HG03565 (cell line): ENCODE measurements around the gene MYBPC1.
A peak's percentile ranks its signal among the peaks of the same experiment; 100 is the strongest.

Experiments used
- ATAC-seq: cut with Tn5 transposase; IDR thresholded peaks from one replicate; pipeline ENCODE4 v1.9.1; 2021; ENCODE audit warnings: mild to moderate bottlenecking, moderate library complexity; ENCODE audit not compliant: unreplicated experiment

MYBPC1 gene

GRCh38 chr12:101598483-101598882 is 3.7 kb downstream of the MYBPC1 start:
- no peak for ATAC-seq

- no peak for ATAC-seq
Observed at GRCh38 chr12:101599311-101599710, 4.5 kb downstream of the MYBPC1 start.

- ATAC-seq, result no peak
Observed at GRCh38 chr12:101599771-101600484, 5.2 kb downstream of the MYBPC1 start.

DNA sequence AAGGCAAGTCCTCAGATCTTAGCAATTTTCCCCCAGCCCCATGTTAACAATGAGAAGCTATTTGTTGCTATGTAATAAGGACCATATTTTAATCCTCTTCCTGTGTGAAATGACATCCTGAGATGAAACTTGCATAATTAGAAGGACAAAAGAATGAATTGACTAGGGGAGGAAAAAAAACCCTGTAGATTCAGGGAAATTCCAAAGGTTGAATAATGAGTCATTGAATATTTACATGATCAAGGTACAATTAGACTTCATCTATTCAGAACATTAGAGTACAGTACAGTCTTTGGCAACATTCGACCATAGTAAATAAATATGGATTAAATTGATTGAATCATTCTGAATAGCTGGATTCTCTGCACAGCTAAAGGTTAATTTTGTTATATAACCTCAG is 9.4 kb downstream of the MYBPC1 start:
- ATAC-seq, result no peak

DNA sequence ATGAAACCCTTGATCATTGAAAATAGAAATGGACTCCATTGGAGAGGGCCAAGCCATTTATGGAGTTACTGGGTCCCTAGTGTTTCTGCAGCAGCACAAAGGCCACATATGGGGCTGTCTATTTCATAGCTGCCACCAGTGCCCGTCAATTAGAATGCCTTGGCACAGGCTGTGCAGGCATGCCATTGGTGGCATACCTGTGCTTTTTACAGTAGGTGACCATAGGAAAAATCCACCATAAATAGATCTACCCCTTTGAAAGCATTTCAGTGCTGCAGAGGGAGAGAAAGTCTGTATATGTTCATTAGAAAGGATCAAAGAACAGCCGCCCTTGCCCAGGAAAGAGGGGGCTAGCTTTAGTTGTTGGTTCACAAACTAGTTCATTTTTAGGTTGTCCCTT is 13.1 kb downstream of the MYBPC1 start:
- no peak for ATAC-seq

GRCh38 chr12:101608301-101609133 is 13.7 kb downstream of the MYBPC1 start:
- no peak for ATAC-seq

GRCh38 chr12:101609198-101609597 is 14.4 kb downstream of the MYBPC1 start:
- no peak for ATAC-seq

DNA sequence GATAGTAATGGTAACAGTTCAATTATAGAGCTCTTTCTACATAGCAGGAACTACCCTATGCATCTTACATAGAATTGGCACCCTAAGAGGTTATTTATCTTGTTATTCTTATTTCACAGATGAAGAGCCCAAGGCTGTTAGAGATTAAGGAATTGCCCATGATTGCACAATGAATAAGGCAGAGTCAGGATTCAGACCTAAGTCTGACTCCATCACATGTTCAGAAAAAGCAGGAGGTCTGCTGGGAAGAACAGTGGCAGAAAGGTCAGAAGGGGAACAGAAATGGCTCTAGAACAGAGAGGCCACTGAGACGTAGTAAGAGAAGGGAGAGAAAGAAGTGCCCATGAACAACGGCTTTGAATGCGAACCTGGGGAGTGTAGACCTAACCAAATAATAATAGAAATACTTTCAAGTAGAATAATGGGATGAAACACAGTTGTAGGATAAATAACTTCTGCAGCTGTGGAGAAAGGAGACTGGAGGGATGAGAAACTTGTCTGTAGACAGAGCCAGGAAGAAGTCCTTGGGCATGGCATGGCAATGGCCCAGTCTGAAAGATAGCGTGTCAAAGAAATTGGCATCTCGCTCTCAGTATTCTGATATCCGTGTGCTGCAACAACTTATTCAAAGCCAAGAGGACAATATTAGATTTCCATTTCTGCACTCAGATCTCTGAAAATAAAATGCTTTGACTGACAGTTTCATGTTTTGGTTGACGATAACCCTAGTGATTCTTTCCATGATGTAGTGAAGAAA is 17.6 kb downstream of the MYBPC1 start:
- no peak for ATAC-seq

GRCh38 chr12:101616027-101616494 is 21.3 kb downstream of the MYBPC1 start:
- no peak for ATAC-seq

GRCh38 chr12:101619026-101619786 is 24.4 kb downstream of the MYBPC1 start:
- no peak for ATAC-seq

DNA sequence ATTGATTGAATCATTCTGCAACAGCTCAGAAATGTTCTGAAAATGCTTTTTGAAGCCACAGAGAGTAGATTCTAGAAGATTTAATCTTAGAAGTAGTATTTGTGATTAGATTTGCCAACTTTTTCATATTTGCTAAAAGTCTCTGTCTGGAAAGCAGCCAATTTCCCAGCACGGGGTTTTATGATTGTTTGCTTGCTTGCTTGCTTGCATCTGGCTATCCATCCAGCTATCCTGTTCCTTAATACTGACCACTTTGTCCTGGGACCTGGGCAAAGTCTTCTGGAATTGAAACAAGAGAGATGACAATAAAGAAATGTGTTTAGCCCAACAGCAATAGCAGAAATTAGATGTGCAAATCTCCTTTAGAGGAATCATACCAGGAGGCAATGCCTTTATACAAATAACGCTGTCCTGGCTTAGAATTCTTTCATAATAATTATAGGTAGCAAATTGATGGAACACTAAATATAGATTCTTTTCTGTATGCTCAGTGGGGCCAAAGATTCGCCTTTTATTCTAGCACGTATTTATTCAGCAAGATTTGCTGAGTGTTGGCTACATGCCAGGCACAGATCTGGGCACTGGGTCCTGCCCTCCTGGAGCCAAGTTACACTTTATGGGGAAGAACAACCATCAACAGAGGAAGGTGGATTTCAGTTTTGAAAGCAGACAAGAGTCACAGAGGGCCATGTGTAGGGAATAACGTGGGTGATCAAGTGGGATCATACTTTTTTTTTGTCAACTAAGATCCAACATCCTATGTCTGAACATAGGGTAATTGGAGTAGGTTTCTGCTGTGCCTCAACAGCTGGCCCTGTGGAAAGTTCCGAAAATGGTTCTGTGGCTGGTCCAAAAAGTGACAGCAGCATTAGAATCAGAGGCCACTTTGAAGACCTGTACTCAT is 25.3 kb downstream of the MYBPC1 start:
- ATAC-seq, result no peak

DNA sequence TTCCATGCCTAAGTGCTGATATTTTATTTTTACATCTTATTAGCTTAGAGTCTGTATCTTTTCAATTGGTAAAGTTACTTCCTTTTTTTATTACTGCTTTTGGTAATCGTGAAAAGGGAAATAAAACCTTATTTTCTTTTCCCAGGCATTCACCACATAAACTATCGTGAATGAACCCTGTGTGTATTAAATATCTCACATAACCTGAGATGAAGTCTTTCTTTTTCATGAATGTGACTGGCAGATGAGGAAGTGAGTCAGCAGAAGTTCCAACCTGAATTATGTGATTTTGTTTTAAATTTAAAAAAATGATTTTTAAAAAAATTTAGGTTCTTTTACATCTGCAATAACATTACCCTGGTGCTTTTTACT is 26.0 kb downstream of the MYBPC1 start:
- ATAC-seq, result no peak

- no peak for ATAC-seq
Observed at GRCh38 chr12:101628676-101629075, 33.9 kb downstream of the MYBPC1 start.

DNA sequence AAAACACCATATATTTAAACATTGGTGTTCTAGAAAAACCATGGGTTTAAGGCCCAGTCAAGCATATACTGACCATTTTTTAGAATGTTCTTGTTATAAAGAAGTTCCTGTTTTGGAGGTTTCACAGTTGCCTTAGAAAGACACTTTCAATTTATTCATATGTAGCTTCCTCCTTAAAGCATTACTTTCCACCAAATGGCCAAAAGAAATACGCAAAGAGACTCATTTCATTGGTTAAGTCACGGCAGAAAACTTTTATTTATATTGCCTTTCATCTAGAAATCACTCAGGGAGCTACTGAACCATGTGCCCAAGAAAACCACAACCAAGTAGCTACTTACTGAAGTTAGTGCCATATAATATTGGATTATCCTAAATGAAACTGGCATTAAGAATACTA is 40.0 kb downstream of the MYBPC1 start:
- peak; percentile 95 for ATAC-seq

DNA sequence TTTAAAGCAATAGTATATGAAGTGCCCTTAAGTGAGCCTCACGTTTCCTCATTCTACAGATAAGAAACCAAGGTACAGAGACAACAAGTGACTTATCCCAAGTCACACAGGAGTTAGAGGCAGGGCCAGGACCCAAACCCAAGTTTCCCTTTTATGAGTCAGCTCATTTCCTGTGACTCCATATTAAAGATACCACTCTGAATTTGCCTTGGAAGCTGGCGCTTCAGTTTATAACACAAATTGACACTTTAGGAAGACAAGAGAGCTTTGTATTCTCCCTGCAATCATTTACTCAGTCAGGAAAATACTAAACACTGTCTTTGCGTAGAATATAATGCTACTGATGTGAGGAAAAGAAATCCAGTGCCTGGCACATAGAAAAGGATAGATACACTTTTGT is 43.2 kb downstream of the MYBPC1 start:
- no peak for ATAC-seq

GRCh38 chr12:101642115-101643067 is 47.6 kb downstream of the MYBPC1 start:
- no peak for ATAC-seq

DNA sequence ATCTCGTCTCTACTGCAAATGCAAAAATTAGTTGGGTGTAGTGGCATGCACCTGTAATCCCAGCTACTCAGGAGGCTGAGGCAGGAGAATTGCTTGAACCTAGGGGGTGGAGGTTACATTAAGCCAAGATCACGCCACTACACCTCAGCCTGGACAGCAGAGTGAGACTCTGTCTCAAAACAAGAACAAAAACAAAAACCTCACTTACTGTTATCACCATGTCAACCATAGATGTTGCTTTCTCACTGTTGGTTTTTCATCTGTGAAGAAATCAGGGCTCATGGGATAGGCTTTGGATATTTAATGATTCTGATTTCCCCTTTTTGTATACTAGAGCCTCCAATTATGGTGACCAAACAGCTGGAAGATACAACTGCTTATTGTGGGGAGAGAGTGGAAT is 52.9 kb downstream of the MYBPC1 start:
- no peak for ATAC-seq

DNA sequence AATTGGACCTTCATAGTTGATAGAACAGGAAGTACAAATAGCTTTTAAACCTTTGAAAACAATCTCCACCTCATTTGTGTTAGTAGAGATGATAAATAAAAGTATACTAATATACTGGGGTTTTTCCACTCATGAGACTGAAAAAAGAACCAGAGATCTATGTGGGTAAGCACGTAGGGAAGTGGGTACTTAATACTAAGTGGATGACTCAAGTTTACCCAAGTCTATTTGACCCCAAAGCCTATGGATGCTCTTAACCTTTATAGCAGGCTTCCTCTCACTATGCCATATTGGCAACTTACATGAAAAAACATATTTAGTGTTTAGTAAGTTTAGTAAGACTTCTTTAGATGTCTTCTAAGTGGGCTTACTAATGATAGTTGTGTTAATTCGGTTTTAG is 53.4 kb downstream of the MYBPC1 start:
- no peak for ATAC-seq
